GM18520 (cell line): ENCODE results near the gene ABL2.
A peak's percentile ranks its signal among the peaks of the same experiment; 100 is the strongest.
"Not testable (repeated sequence)": the region's sequence is repeated elsewhere in the genome, so short reads cannot be mapped to it uniquely, and the experiment has no call there.

Experiments used
- ATAC-seq: cut with Tn5 transposase; IDR thresholded peaks from one replicate; pipeline ENCODE4 v1.9.1; 2021; ENCODE audit not compliant: unreplicated experiment

The ABL2 gene

GRCh38 chr1:179141592-179142251, 87.8 kb downstream of the ABL2 start:
- ATAC-seq = no peak

- not testable (repeated sequence) for ATAC-seq
Observed at GRCh38 chr1:179138755-179139154, 90.7 kb downstream of the ABL2 start.

- ATAC-seq = no peak
Observed at GRCh38 chr1:179137617-179138255, 91.7 kb downstream of the ABL2 start.

- ATAC-seq = not testable (repeated sequence)
Observed at GRCh38 chr1:179135707-179136106, 93.8 kb downstream of the ABL2 start.

DNA sequence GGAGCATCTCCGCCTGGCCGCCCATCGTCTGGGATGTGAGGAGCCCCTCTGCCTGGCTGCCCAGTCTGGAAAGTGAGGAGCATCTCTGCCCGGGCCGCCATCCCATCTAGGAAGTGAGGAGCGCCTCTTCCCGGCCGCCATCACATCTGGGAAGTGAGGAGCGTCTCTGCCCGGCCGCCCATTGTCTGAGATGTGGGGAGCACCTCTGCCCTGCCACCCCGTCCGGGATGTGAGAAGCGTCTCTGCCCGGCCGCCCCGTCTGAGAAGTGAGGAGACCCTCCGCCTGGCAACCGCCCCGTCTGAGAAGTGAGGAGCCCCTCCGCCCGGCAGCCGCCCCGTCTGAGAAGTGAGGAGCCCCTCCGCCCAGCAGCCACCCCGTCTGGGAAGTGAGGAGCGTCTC, 94.3 kb downstream of the ABL2 start:
- not testable (repeated sequence) for ATAC-seq

- peak; percentile 96 for ATAC-seq
Observed at GRCh38 chr1:179129702-179130473, 99.6 kb downstream of the ABL2 start.

DNA sequence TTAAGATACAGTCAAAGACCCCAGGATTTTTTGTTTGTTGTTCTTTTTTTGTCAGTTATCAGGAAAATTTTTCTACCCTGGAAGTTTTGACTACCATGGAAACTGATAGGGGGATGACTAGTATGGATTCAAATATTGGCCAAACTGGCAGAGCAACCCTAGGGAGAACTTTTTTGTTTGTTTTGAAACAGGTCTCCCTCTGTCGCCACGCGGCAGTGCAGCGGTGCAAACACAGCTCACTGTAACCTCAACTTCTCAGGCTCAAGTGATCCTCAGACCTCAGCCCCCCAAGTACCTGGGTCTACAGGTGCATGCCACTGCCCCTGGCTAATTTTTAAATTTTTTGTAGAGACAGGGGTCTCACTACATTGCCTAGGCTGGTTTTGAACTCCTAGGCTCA, 101.0 kb downstream of the ABL2 start:
- ATAC-seq = no peak

- no peak for ATAC-seq
Observed at GRCh38 chr1:179127163-179127895, 102.1 kb downstream of the ABL2 start.

DNA sequence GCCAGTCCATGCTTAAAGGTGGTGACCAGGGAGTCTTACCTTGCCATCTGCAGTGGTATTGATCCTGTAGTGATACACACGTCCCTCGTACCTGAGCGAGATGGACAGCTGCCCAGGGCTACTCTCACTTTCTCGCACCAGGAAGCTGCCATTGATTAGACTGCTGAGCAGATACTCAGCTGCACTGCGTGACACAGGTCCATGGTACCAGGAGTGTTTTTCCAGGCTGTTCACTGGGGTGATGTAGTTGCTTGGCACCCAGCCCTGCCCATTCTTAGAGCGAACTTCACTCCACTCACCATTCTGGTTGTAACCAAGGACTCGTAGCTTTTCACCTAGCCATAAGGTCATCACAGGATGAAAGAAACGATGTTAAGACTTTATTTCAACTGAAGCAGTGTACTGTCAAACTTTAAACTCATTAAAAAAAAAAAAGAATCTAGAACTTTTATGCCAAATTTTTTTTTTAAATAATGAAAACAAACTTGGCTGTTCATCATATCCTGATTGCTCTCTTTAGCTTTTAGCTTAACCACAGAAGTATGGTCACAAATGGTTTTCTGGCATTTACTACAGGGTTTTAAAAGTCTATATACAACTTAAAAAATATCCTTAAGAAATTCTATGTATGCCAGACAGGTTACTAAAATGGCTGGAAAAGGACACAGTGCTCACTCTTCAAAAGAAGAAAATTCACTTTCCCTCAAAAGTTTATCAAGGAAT, 103.0 kb downstream of the ABL2 start:
- ATAC-seq = no peak

DNA sequence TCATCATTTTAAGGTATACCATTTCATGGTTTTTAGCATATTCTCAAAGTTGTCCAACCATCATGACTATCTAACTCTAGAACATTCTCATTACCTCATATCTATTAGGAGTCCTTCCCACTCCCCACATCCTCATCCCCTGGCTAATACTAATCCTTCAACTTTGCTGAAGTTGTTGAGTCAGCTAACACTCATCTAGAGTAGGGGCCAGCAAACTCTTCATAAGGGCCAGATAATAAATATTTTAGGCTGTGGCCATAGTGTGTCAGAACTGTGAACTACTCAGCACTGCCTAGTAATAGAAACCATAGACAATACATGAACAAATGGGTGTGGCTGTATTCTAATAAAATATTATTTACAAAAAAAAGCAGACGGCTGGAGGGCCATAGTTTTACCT, 104.6 kb downstream of the ABL2 start:
- no peak for ATAC-seq

DNA sequence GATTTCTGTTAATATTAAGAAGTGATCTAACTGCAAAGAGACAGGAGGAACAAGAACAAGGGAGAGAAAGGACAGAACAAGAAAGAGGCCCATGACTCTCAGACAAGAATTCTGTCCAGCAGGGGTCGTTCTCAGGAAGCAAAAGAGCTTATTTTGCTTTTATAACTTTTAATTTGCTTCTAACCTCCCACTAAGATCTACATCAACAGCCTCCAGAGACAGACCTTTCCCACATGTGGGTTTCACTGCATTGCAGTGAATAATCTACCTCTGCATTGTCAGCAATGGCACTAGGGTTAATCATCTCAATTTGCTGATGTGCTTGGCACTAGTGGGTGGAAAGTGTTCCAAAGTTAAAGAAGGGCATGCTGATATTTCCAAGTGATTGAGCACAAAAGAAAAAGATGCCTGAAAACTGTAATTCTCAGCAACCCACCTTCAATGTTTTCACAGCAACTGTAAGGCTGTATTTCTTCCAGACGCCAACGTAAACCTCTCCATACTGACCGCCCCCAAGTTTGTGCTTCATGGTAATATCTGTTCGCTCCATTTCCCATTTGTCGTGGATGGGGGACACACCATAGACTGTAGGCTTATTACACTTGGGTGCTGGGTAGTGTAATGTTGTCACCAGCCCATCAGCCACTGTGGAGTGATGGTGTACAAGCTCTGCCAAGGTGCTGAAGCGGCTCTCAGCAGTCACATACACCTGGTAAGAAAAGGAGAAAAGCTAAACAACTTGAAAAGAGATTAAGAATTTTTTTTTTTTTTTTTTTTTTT, 108.1 kb downstream of the ABL2 start:
- no peak for ATAC-seq

DNA sequence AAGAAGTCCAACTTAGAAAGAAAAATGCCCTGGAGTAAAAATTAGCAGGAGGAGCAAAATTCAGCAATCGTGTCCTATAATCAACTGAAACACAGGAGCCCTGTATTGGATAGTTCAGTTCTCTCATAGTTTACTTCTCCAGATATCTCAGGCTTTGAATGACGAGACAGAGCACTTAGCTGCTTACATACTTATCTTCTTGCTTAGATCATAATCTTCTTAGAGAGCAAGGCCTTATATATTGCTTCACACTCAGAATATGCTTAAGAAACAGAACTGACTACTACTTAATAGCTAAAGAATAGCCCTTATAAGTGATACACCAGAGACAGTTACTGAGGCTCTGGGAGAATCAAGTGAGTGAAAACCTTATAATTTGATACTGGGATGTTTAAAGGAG, 108.7 kb downstream of the ABL2 start:
- ATAC-seq = no peak

DNA sequence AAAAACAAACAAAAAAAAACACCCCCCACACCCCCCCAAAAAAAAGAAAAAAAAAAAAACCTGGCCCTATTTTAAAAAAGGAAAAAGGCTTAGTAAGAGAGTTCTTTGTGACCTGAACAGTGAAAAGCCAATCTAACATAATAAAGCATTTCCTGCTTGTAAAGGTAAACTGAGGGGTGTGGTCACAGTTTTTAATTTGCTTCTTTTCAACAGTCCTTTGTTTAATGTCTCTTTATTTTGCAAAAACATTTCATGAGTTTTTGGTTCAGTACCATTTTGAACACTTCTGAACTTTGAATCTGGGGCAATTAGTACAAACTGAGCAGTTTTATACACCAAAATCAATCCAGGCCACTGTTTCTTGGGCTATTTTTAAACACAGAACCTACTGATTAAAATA, 110.0 kb downstream of the ABL2 start:
- ATAC-seq = no peak

DNA sequence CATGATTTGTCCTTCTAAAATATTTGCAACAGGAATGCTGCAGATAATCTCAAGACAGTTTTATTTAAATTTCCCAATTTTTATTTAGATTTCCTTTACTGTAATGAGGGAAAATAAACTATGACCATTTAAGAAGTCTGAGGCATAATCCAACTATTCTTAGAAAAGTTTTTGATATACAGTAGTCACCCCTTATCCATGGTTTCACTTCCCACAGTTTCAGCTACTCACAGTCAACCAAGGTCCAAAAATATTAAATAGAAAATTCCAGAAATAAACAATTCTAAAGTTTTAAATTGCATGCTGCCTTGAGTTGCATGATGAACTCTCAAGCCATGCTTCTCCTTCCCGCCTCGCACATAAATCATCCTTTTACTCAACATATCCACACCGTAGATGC, 114.3 kb downstream of the ABL2 start:
- no peak for ATAC-seq

GRCh38 chr1:179108644-179109043, 120.8 kb downstream of the ABL2 start:
- ATAC-seq = no peak

DNA sequence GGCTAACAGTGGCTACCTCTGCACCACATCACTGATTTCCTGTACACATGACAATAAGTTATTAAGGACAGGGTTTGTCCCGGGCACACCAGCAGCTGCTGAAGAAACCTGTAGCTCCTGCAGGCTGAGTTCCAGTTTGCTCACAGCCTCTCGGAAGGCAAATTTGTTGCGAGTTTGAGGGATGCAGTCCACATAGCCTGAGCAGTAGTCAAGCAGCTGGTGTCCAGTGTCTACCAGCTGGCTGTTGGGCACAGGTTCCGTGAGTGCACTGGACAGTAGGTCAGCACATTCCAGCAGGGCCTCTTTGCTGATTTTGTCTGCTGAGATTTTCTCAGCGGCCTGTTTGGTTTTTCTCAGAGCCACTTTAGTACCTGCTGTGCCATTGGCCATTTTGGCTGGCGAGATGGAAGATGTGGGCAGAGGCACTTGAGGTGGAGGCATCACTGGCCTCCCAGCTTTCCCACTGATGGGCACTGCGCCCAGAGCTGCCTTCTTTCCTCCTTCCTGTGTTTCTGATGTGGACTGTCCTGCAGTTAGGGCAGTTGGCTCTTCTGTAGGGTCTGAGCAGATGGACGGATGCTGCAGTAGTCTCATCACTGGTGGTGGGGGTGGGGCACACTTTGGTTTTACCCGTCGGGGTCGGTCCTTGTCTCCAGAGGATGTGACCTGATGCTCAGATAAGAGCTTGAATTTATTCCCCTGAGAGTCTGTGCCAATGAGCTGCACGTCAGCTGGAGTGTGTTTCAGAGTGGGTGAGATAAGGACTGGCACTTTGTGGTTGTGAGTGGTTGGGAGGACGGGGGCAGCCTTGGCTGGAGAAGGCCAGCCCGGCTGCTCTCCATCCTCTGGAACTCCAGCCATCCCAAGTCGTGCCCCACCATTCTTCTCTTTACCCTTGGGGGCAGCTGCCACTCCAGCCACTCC, 121.5 kb downstream of the ABL2 start:
- no peak for ATAC-seq

GRCh38 chr1:179105393-179105792, 124.1 kb downstream of the ABL2 start:
- ATAC-seq = no peak

GRCh38 chr1:179104611-179105250, 124.7 kb downstream of the ABL2 start:
- no peak for ATAC-seq
